GM23338 (cell line): ENCODE data around the gene SSTR5. TPM values are rescaled to one million over a fixed set of nuclear protein-coding genes. Genes with fewer than 3 reads are reported as not detected.

Experiments
- ATAC-seq: fragments of 200-7000 bp; cut with Tn5 transposase; 3 replicates; pipeline ENCODE4 v1.9.1; 2020
- DNase-seq: peaks from one replicate; pipeline ENCODE4 v3.0.0-alpha.2; 2015; ENCODE audit warnings: low spot score
- H2AFZ ChIP-seq: fragments of 200-600 bp; sonication (generic); 2 replicates; pipeline ENCODE4 v1.8.0; 2016; ENCODE audit warnings: antibody characterized with exemption, mild to moderate bottlenecking, moderate library complexity
- H3F3A ChIP-seq: fragments of 200-600 bp; sonication (generic); replicated peaks from 2 replicates; pipeline ENCODE4 v1.8.0; 2017; ENCODE audit warnings: antibody characterized with exemption, mixed run types, low read depth
- H3K27ac ChIP-seq: fragments of 200-600 bp; sonication (generic); 2 replicates; pipeline ENCODE4 v1.6.1; 2016; ENCODE audit warnings: low read depth
- H3K27me3 ChIP-seq: fragments of 200-600 bp; sonication (generic); 2 replicates; pipeline ENCODE4 v1.8.0; 2016; ENCODE audit warnings: mild to moderate bottlenecking, mixed run types, moderate library complexity; ENCODE audit not compliant: insufficient read depth
- H3K36me3 ChIP-seq: fragments of 200-600 bp; sonication (generic); 2 replicates; pipeline ENCODE4 v1.8.0; 2016; ENCODE audit warnings: mild to moderate bottlenecking; ENCODE audit not compliant: insufficient read depth
- H3K4me1 ChIP-seq: fragments of 200-600 bp; sonication (generic); 2 replicates; pipeline ENCODE4 v1.8.0; 2016; ENCODE audit warnings: mild to moderate bottlenecking, moderate library complexity; ENCODE audit not compliant: insufficient read depth
- H3K4me2 ChIP-seq: fragments of 200-600 bp; sonication (generic); 2 replicates; pipeline ENCODE4 v1.7.1; 2017; ENCODE audit warnings: mixed run types
- H3K4me3 ChIP-seq: fragments of 200-600 bp; sonication (generic); 2 replicates; pipeline ENCODE4 v1.6.1; 2016; ENCODE audit warnings: mixed run types
- H3K79me2 ChIP-seq: fragments of 200-600 bp; sonication (generic); replicated peaks from 2 replicates; pipeline ENCODE4 v1.8.0; 2017; ENCODE audit warnings: mild to moderate bottlenecking; ENCODE audit not compliant: insufficient read depth
- H3K9me2 ChIP-seq: fragments of 200-600 bp; sonication (generic); 2 replicates; pipeline ENCODE4 v1.8.0; 2017; ENCODE audit not compliant: insufficient read depth
- H4K20me1 ChIP-seq: fragments of 200-600 bp; sonication (generic); replicated peaks from 2 replicates; pipeline ENCODE4 v1.8.0; 2017; ENCODE audit warnings: mild to moderate bottlenecking; ENCODE audit not compliant: insufficient read depth
- H3K27ac Mint-ChIP-seq: 2 replicates; pipeline ENCODE4 v1.8.0; 2020; ENCODE audit warnings: inconsistent platforms, mild to moderate bottlenecking, moderate library complexity, mixed read lengths
- H3K27me3 Mint-ChIP-seq: 3 replicates; pipeline ENCODE4 v1.8.0; 2022; ENCODE audit warnings: low read depth, mild to moderate bottlenecking, moderate library complexity, mixed read lengths, inconsistent platforms; ENCODE audit not compliant: insufficient read depth, poor library complexity
- H3K36me3 Mint-ChIP-seq: 3 replicates; pipeline ENCODE4 v1.8.0; 2021; ENCODE audit warnings: low read depth, mild to moderate bottlenecking, inconsistent platforms, moderate library complexity, mixed read lengths
- H3K4me1 Mint-ChIP-seq: 3 replicates; pipeline ENCODE4 v1.8.0; 2020; ENCODE audit warnings: mild to moderate bottlenecking, inconsistent platforms, mixed read lengths
- H3K4me3 Mint-ChIP-seq: 3 replicates; pipeline ENCODE4 v1.8.0; 2021; ENCODE audit warnings: moderate library complexity, mild to moderate bottlenecking, inconsistent platforms, mixed read lengths
- H3K9me3 Mint-ChIP-seq: 3 replicates; pipeline ENCODE4 v1.8.0; 2020; ENCODE audit warnings: moderate library complexity, mild to moderate bottlenecking, inconsistent platforms, mixed read lengths
- CREB1 ChIP-seq: fragments of 250-450 bp; sonication (Bioruptor Pico); IDR thresholded peaks from 2 replicates; pipeline ENCODE4 v1.5.0; 2020; ENCODE audit warnings: low read depth, mild to moderate bottlenecking, moderate library complexity
- CTCF ChIP-seq, 2 experiments: fragments of 200-600 bp in 1 of 2; sonication (generic) in 1 of 2; conservative IDR thresholded peaks; 2 replicates each; pipeline versions ENCODE4 v1.5.1 to v1.6.1; 2016 to 2017; ENCODE audit warnings: antibody characterized with exemption in 2 of 2, low read depth in 2 of 2, mild to moderate bottlenecking in 2 of 2, moderate library complexity in 1 of 2
- EZH2phosphoT487 ChIP-seq: fragments of 200-600 bp; sonication (generic); IDR thresholded peaks from one replicate; pipeline ENCODE4 v1.8.1; 2018; ENCODE audit warnings: antibody characterized with exemption; ENCODE audit not compliant: unreplicated experiment
- JUNB ChIP-seq: IDR thresholded peaks from one replicate; pipeline ENCODE4 v1.6.1; 2016; ENCODE audit warnings: antibody characterized with exemption; ENCODE audit not compliant: unreplicated experiment
- POLR2AphosphoS5 ChIP-seq: IDR thresholded peaks from 2 replicates; pipeline ENCODE4 v1.6.1; 2016; ENCODE audit warnings: antibody characterized with exemption, low read depth
- STAT1 ChIP-seq: IDR thresholded peaks from one replicate; pipeline ENCODE4 v1.6.1; 2016; ENCODE audit warnings: antibody characterized with exemption; ENCODE audit not compliant: unreplicated experiment
- ZNF114 ChIP-seq: fragments of 250-450 bp; sonication (Bioruptor Pico); IDR thresholded peaks from 2 replicates; pipeline ENCODE4 v1.5.0; 2020; ENCODE audit warnings: mild to moderate bottlenecking, moderate library complexity
- ZNF331 ChIP-seq: fragments of 250-450 bp; sonication (Bioruptor Pico); IDR thresholded peaks from 2 replicates; pipeline ENCODE4 v1.5.0; 2020; ENCODE audit warnings: low read depth, mild to moderate bottlenecking, moderate library complexity
- ZNF462 ChIP-seq: fragments of 250-450 bp; sonication (Bioruptor Pico); IDR thresholded peaks from 2 replicates; pipeline ENCODE4 v1.5.0; 2020; ENCODE audit warnings: mild to moderate bottlenecking, moderate library complexity
- polyA plus RNA-seq: library from polyadenylated mRNA; unstranded; fragments of >200 nt; fragmentation: Nextera tagmentation; extraction: Ambion mirVana; gene quantifications from 2 replicates; pipeline ENCODE4 v1.2.1, GENCODE V29; 2016
- total RNA-seq: library from RNA; depleted of rRNA; stranded (reverse); fragments of >200 nt; shearing (Covaris generic); gene quantifications from 2 replicates; pipeline ENCODE4 v1.2.3, GENCODE V29; 2014

The SSTR5 gene
- total and polyA plus RNA-seq, 2 experiments from 2014 or later, result 0.60 to 1.0 TPM

GRCh38 chr16:1088295-1089170, 16.0 kb downstream of the SSTR5 start:
- no peak for DNase-seq
- no peak overlapping the region for H3K4me3 Mint-ChIP-seq
- Histone ChIP-seq H3K27me3 (no peaks in the 10 kb centered on the region), H2AFZ (no peak overlapping the region), H3K4me1 (no peaks in the 10 kb centered on the region), H3K4me2 (no peak overlapping the region), H3K9me2 (no peaks in the 10 kb centered on the region), H3K79me2 (no peaks in the 10 kb centered on the region), H3K4me3 (no peak overlapping the region), H3F3A (no peaks in the 10 kb centered on the region), H3K27ac (no peak overlapping the region), H3K36me3 (no peaks in the 10 kb centered on the region), H4K20me1 (no peaks in the 10 kb centered on the region)
- peaks cover 28% of the 10 kb centered on the region for H3K9me3 Mint-ChIP-seq
- TF ChIP-seq ZNF331 (CRISPR knock-in tag), result no peak
- no peak for TF ChIP-seq JUNB
- no peak for TF ChIP-seq CTCF (conservative IDR thresholded peaks at IDR 0.05; ENCODE audit: low read depth in 2 of 2)
- no peak for TF ChIP-seq ZNF462 (CRISPR knock-in tag)
- TF ChIP-seq CREB1 (CRISPR knock-in tag), result no peak
- TF ChIP-seq STAT1, result no peak
- no peak for TF ChIP-seq EZH2phosphoT487
- TF ChIP-seq ZNF114 (CRISPR knock-in tag), result no peak
- TF ChIP-seq POLR2AphosphoS5, result no peak
- H3K36me3 Mint-ChIP-seq, result peaks cover 7% of the 10 kb centered on the region
- no peaks in the 10 kb centered on the region for H3K4me1 Mint-ChIP-seq
- peaks cover 14% of the 10 kb centered on the region for H3K27me3 Mint-ChIP-seq
- H3K27ac Mint-ChIP-seq, result no peak overlapping the region
- no peak for ATAC-seq
